K562 (cell line): ENCODE results near the gene NSUN6. TPM values are rescaled to one million over a fixed set of nuclear protein-coding genes. Genes with fewer than 3 reads are reported as not detected.
"Not testable (repeated sequence)": the region's sequence is repeated elsewhere in the genome, so short reads cannot be mapped to it uniquely, and the experiment has no call there.

Experiments used
- ATAC-seq: fragments of 200-7000 bp; cut with Tn5 transposase; 3 replicates; pipeline ENCODE4 v1.9.1; 2020; ENCODE audit warnings: moderate library complexity
- BruUV-seq: library from RNA; stranded (reverse); fragments of 400-500 nt; replicated peaks from 2 replicates; lab custom pipeline; 2021; lab: Mats Ljungman, UMichigan
- CTCF ChIA-PET: fragments of 300-600 bp; formaldehyde crosslinking; extraction: SDS; loops from one replicate; lab custom pipeline; 2021; ENCODE audit warnings: low intra/inter-chr PET ratio; lab: Yijun Ruan, JAX
- POLR2A ChIA-PET: fragments of 300-600, 350-650 bp; sonication (Branson Sonifier 250); formaldehyde crosslinking; extraction: SDS; loops from one replicate; lab custom pipeline; 2021; ENCODE audit warnings: antibody characterized with exemption, inconsistent platforms; lab: Yijun Ruan, JAX
- DNase-seq, 4 experiments: peaks; one replicate each; pipeline versions ENCODE4 v3.0.0 to v3.0.0-alpha.2; 2011 to 2018; ENCODE audit warnings: low spot score in 3 of 4, mixed read lengths in 3 of 4; ENCODE audit errors: extremely low read depth in 1 of 4
- FAIRE-seq: peaks from 2 replicates; lab custom pipeline; 2011; peaks lifted over from hg19 to GRCh38; lab: Jason Lieb, UNC
- H2AFZ ChIP-seq: 2 replicates; pipeline ENCODE4 v1.6.0; 2011; ENCODE audit warnings: low read depth, low read length, control low read depth, inconsistent platforms
- H3K27ac ChIP-seq: fragments of 200-600 bp; 3 replicates; pipeline ENCODE4 v1.8.0; 2011; ENCODE audit warnings: low read depth, mild to moderate bottlenecking, control low read depth, inconsistent platforms, low read length, moderate library complexity, mixed read lengths; ENCODE audit errors: extremely low read depth
- H3K27me3 ChIP-seq, 2 experiments: fragments of 300-600 bp in 1 of 2; 2 replicates in 1 of 2; 3 replicates in 1 of 2; pipeline versions ENCODE4 v1.6.0 to v1.8.0; 2011; ENCODE audit warnings: inconsistent platforms in 2 of 2, low read length in 2 of 2, mild to moderate bottlenecking in 1 of 2, mixed read lengths in 1 of 2, moderate library complexity in 1 of 2; ENCODE audit not compliant: control insufficient read depth in 2 of 2, insufficient read depth in 2 of 2
- H3K36me3 ChIP-seq: fragments of 300-600 bp; 3 replicates; pipeline ENCODE4 v1.8.0; 2011; ENCODE audit warnings: mild to moderate bottlenecking, low read length, inconsistent platforms; ENCODE audit not compliant: control insufficient read depth, insufficient read depth
- H3K4me1 ChIP-seq, 2 experiments: fragments of 200-600 bp in 1 of 2; replicated peaks in 1 of 2; 2 replicates in 1 of 2; 3 replicates in 1 of 2; pipeline versions ENCODE4 v1.5.1 to v1.8.0; 2011; ENCODE audit warnings: inconsistent platforms in 2 of 2, low read length in 2 of 2, mild to moderate bottlenecking in 1 of 2, mixed read lengths in 1 of 2, moderate library complexity in 1 of 2; ENCODE audit not compliant: control insufficient read depth in 2 of 2, insufficient read depth in 2 of 2
- H3K4me2 ChIP-seq: 2 replicates; pipeline ENCODE4 v1.6.1; 2011; ENCODE audit warnings: low read length, control low read depth, inconsistent platforms, mixed read lengths; ENCODE audit not compliant: insufficient read depth
- H3K4me3 ChIP-seq: fragments of 200-600 bp; sonication (generic), shearing (Covaris generic); 2 replicates; pipeline ENCODE4 v1.5.1; 2016; ENCODE audit warnings: control low read depth, inconsistent platforms
- H3K79me2 ChIP-seq: fragments of 200-600 bp; 3 replicates; pipeline ENCODE4 v1.8.0; 2011; ENCODE audit warnings: low read length, inconsistent platforms; ENCODE audit not compliant: control insufficient read depth, insufficient read depth
- H3K9ac ChIP-seq, 2 experiments: 2 replicates each; pipeline versions ENCODE4 v1.6.0 to v1.6.1; 2011; ENCODE audit warnings: low read depth in 2 of 2, low read length in 2 of 2, control low read depth in 1 of 2, inconsistent platforms in 1 of 2, mild to moderate bottlenecking in 1 of 2, mixed read lengths in 1 of 2; ENCODE audit not compliant: insufficient read depth in 1 of 2
- H3K9me1 ChIP-seq: one replicate; pipeline ENCODE4 v1.6.0; 2011; ENCODE audit warnings: inconsistent platforms, mild to moderate bottlenecking, low read length, moderate library complexity; ENCODE audit not compliant: control insufficient read depth, insufficient read depth
- H3K9me3 ChIP-seq: replicated peaks from 2 replicates; pipeline ENCODE4 v1.5.1; 2011; ENCODE audit warnings: low read depth, low read length, inconsistent platforms; ENCODE audit not compliant: control insufficient read depth, insufficient read depth
- H4K20me1 ChIP-seq: replicated peaks from 2 replicates; pipeline ENCODE4 v1.6.1; 2011; ENCODE audit warnings: low read length, inconsistent platforms, mixed read lengths; ENCODE audit not compliant: control insufficient read depth, insufficient read depth
- CBFB ChIP-seq: sonication (generic); formaldehyde crosslinking; IDR thresholded peaks from 2 replicates; pipeline ENCODE4 v1.4.0; 2020; ENCODE audit warnings: mild to moderate bottlenecking, missing genetic modification reagents
- DPF2 ChIP-seq: fragments of 450-650 bp; IDR thresholded peaks from 2 replicates; pipeline ENCODE4 v1.6.1; 2016
- KLF6 ChIP-seq: fragments of 250-450 bp; sonication (Bioruptor Pico); IDR thresholded peaks from 2 replicates; pipeline ENCODE4 v1.4.0; 2020; ENCODE audit warnings: mild to moderate bottlenecking, moderate library complexity, borderline replicate concordance
- RBM34 ChIP-seq: fragments of 200-400 bp; formaldehyde crosslinking; IDR thresholded peaks from 2 replicates; pipeline ENCODE4 v1.6.1; 2018; ENCODE audit warnings: low read length, borderline replicate concordance; ENCODE audit not compliant: insufficient read depth
- TEAD1 ChIP-seq, 2 experiments: fragments of 450-650 bp in 1 of 2; sonication (generic) in 1 of 2; formaldehyde crosslinking; IDR thresholded peaks; 2 replicates each; pipeline versions ENCODE4 v1.4.0 to v1.8.0; 2020 to 2022; ENCODE audit warnings: mild to moderate bottlenecking in 2 of 2, missing genetic modification reagents in 1 of 2
- ZKSCAN3 ChIP-seq: fragments of 250-450 bp; sonication (Bioruptor Pico); IDR thresholded peaks from 2 replicates; pipeline ENCODE4 v1.4.0; 2020
- ZNF134 ChIP-seq: fragments of 250-450 bp; sonication (Bioruptor Pico); conservative IDR thresholded peaks from 2 replicates; pipeline ENCODE4 v1.4.0; 2020
- ZNF174 ChIP-seq: fragments of 250-450 bp; sonication (Bioruptor Pico); IDR thresholded peaks from 2 replicates; pipeline ENCODE4 v1.4.0; 2020; ENCODE audit warnings: mild to moderate bottlenecking
- ZNF212 ChIP-seq: fragments of 450-650 bp; formaldehyde crosslinking; IDR thresholded peaks from 2 replicates; pipeline ENCODE4 v1.4.0; 2020; ENCODE audit warnings: mild to moderate bottlenecking
- WGBS: fragments of 100-300 bp; shearing (Covaris generic); methylation state at CpG from one replicate; pipeline ENCODE4 v1.1.6; 2016; ENCODE audit warnings: low coverage, mixed read lengths; ENCODE audit not compliant: insufficient coverage; ENCODE audit errors: missing lambda C conversion rate; 5-methylcytosine and 5-hydroxymethylcytosine counted together
- in situ Hi-C: fragments of 300-500 bp; cut with MboI; formaldehyde crosslinking; loops from 4 replicates; pipeline ENCODE4 v1.15.0; 2018; ENCODE audit warnings: inconsistent platforms, mixed read lengths
- intact Hi-C: fragments of 100-400 bp; cut with micrococcal nuclease; formaldehyde crosslinking; loops from 2 replicates; pipeline ENCODE4 v1.14.2; 2022
- polyA plus RNA-seq, 8 experiments: library from polyadenylated mRNA; depleted of rRNA in 4 of 8; stranded (reverse) in 5 of 8; unstranded in 3 of 8; fragments of >200 nt; fragmentation: Nextera tagmentation in 2 of 8; fragmentation: Illumina TruSeq in 1 of 8; extraction: Ambion mirVana in 2 of 8; extraction: Trizol in 1 of 8; gene quantifications; 2 replicates each; pipeline versions ENCODE4 v1.2.1 to v1.2.3, GENCODE V29; 2011 to 2014; ENCODE audit warnings: inconsistent platforms in 1 of 8, missing spikeins in 1 of 8
- total RNA-seq, 7 experiments: library from RNA; depleted of rRNA in 6 of 7; stranded (reverse); fragments of >200 nt in 6 of 7; fragmentation: Illumina TruSeq in 2 of 7; extraction: Trizol in 2 of 7; gene quantifications; 2 replicates each; pipeline versions ENCODE4 v1.2.1 to v1.2.3, GENCODE V29; 2011 to 2021; ENCODE audit warnings: low replicate concordance in 1 of 7
- TF ChIP-seq, protein P1 (sequence below): conservative IDR thresholded peaks from 2 replicates; pipeline ENCODE4 v1.6.1; 2011; ENCODE audit warnings: low read depth, mild to moderate bottlenecking, low read length; ENCODE audit not compliant: control insufficient read depth
- TF ChIP-seq, protein P2 (sequence below): fragments of 250-450 bp; sonication (Bioruptor Pico); IDR thresholded peaks from 2 replicates; pipeline ENCODE4 v1.5.0; 2021

The NSUN6 gene
- total and polyA plus RNA-seq, 9 of the 15 experiments (the other 6 are each of a cell fraction or from before 2014, with no cell fraction given), result 12.5 to 33.1 (median 24.2) TPM

GRCh38 chr10:18625886-18626285 lies 25.5 kb downstream of the NSUN6 start:
- H4K20me1 ChIP-seq, result no peaks in the 10 kb centered on the region
- DNase-seq (no peak), ATAC-seq (no peak), FAIRE-seq (no peak)
- CTCF ChIA-PET, result no interaction called here
- H3K27ac ChIP-seq, result no peak overlapping the region
- POLR2A ChIA-PET, result interaction anchor here (0.6 kb wide), 1 partner anchor 26 kb away, joined by 3 read pairs; no protein-coding TSS in a partner anchor
- no peak overlapping the region for H3K4me3 ChIP-seq
- in situ Hi-C loops (no loop called here), intact Hi-C loops (no loop called here)
- no peak for TF ChIP-seq CBFB (CRISPR knock-in tag)
- no peak for TF ChIP-seq ZNF174 (CRISPR knock-in tag)
- no peak for TF ChIP-seq DPF2
- TF ChIP-seq, protein P1, sequence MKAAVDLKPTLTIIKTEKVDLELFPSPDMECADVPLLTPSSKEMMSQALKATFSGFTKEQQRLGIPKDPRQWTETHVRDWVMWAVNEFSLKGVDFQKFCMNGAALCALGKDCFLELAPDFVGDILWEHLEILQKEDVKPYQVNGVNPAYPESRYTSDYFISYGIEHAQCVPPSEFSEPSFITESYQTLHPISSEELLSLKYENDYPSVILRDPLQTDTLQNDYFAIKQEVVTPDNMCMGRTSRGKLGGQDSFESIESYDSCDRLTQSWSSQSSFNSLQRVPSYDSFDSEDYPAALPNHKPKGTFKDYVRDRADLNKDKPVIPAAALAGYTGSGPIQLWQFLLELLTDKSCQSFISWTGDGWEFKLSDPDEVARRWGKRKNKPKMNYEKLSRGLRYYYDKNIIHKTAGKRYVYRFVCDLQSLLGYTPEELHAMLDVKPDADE, result no peak
- no peak for TF ChIP-seq ZNF134 (CRISPR knock-in tag)
- TF ChIP-seq TEAD1 (CRISPR knock-in tag; IDR thresholded peaks at IDR 0.05), result no peak
- TF ChIP-seq, protein P2, sequence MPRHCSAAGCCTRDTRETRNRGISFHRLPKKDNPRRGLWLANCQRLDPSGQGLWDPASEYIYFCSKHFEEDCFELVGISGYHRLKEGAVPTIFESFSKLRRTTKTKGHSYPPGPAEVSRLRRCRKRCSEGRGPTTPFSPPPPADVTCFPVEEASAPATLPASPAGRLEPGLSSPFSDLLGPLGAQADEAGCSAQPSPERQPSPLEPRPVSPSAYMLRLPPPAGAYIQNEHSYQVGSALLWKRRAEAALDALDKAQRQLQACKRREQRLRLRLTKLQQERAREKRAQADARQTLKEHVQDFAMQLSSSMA (CRISPR knock-in tag), result no peak
- TF ChIP-seq ZNF212 (CRISPR knock-in tag), result no peak
- no peak for TF ChIP-seq ZKSCAN3 (CRISPR knock-in tag)
- TF ChIP-seq RBM34, result no peak
- no peak for TF ChIP-seq KLF6 (CRISPR knock-in tag)
- H3K4me2 ChIP-seq, result no peak overlapping the region
- no TSS peak for BruUV-seq
- no peaks in the 10 kb centered on the region for H3K9me1 ChIP-seq
- peaks cover 40% of the 10 kb centered on the region; the same call in 2 of the 3 replicates for H3K36me3 ChIP-seq
- no peak overlapping the region for H3K9ac ChIP-seq
- H3K79me2 ChIP-seq, result peaks cover 5% of the 10 kb centered on the region
- H2AFZ ChIP-seq, result no peak overlapping the region
- 85% methylated on average over 5 of the region's 5 CpGs for WGBS
- H3K27me3 ChIP-seq, result no peaks in the 10 kb centered on the region
- peaks cover 0 to 7% of the 10 kb centered on the region in 2 experiments; a peak in 2 of 5 replicates for H3K4me1 ChIP-seq
- no peaks in the 10 kb centered on the region for H3K9me3 ChIP-seq

DNA sequence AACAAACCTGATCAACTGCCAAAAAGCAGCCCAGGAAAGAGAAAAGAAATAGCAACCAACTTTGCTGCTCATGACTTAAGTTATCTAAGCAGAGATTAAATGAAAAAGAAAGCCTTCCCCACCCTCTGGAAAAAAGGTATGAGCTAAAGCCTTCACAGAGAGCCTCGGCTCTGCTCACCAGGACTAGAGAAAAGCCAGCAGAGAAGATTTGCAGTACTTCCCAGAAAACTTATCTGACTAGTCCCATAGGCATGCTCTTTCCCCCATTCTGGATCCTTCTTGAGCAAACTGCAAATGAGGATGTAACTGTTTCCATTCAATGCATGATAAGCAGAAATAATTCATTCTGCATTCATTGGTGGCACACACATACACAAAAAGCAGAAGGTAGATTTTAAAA lies 27.7 kb downstream of the NSUN6 start:
- ATAC-seq, H3K4me2 ChIP-seq, H3K4me1 ChIP-seq, in situ Hi-C loops, H2AFZ ChIP-seq, H3K9me3 ChIP-seq, H3K27ac ChIP-seq, H4K20me1 ChIP-seq, H3K9me1 ChIP-seq, intact Hi-C loops, H3K27me3 ChIP-seq, CTCF ChIA-PET, FAIRE-seq, DNase-seq, H3K79me2 ChIP-seq, H3K9ac ChIP-seq, POLR2A ChIA-PET, H3K4me3 ChIP-seq, BruUV-seq: not testable (repeated sequence)
- WGBS, result 43% methylated on average over 1 of the region's 1 CpG
- peaks cover 54% of the 10 kb centered on the region; the same call in 2 of the 3 replicates for H3K36me3 ChIP-seq
